Measurements from ENCODE around the gene ACTR1B.

- TF ChIP-seq TAF1 (IDR thresholded peaks at IDR 0.05; ENCODE audit: borderline replicate concordance, insufficient read depth, low read length) (no peak), SIN3A (IDR thresholded peaks at IDR 0.05; ENCODE audit: borderline replicate concordance, insufficient read depth, low read length) (no peak), POLR2AphosphoS5 (IDR thresholded peaks at IDR 0.05; ENCODE audit: low read depth, low read length) (no peak)
Measured at GRCh38 chr2:97656129-97656755, 7.6 kb downstream of the ACTR1B start.

Data from PFSK-1 (cell line).